Esophagus squamous epithelium (tissue), 4 donors: ENCODE results near the gene ASCC2.

Experiments
- POLR2A ChIP-seq, 4 donors: fragments of 450-650 bp; IDR thresholded peaks; one replicate each; pipeline ENCODE4 v1.6.1; 2017; ENCODE audit warnings: antibody characterized with exemption in 4 of 4, mild to moderate bottlenecking in 4 of 4, moderate library complexity in 3 of 4
- TF ChIP-seq, protein P1 (sequence below), 6 experiments: fragments of 450-650 bp in 4 of 6; fragments of 200-600 bp in 2 of 6; sonication (generic) in 2 of 6; IDR thresholded peaks; one replicate each; pipeline ENCODE4 v1.5.1; 2016 to 2019; ENCODE audit warnings: antibody characterized with exemption in 6 of 6, mild to moderate bottlenecking in 4 of 6, moderate library complexity in 4 of 6

GRCh38 chr22:29872144-29872893 is 34.2 kb upstream of the ASCC2 start:
- TF ChIP-seq, protein P1, sequence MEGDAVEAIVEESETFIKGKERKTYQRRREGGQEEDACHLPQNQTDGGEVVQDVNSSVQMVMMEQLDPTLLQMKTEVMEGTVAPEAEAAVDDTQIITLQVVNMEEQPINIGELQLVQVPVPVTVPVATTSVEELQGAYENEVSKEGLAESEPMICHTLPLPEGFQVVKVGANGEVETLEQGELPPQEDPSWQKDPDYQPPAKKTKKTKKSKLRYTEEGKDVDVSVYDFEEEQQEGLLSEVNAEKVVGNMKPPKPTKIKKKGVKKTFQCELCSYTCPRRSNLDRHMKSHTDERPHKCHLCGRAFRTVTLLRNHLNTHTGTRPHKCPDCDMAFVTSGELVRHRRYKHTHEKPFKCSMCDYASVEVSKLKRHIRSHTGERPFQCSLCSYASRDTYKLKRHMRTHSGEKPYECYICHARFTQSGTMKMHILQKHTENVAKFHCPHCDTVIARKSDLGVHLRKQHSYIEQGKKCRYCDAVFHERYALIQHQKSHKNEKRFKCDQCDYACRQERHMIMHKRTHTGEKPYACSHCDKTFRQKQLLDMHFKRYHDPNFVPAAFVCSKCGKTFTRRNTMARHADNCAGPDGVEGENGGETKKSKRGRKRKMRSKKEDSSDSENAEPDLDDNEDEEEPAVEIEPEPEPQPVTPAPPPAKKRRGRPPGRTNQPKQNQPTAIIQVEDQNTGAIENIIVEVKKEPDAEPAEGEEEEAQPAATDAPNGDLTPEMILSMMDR (IDR thresholded peaks at IDR 0.05) = no peak
- no peak for TF ChIP-seq POLR2A (IDR thresholded peaks at IDR 0.05)
